Astrocyte of the spinal cord (primary cell): ENCODE measurements around the gene ZNF223.

Experiments used
- DNase-seq: peaks from one replicate; pipeline ENCODE4 v3.0.0; 2011; ENCODE audit warnings: low read depth, low spot score
- H3K4me3 ChIP-seq: 2 replicates; pipeline ENCODE4 v1.5.1; 2011; ENCODE audit warnings: low read depth, mild to moderate bottlenecking, low read length, moderate library complexity
- CTCF ChIP-seq: IDR thresholded peaks from 2 replicates; pipeline ENCODE4 v1.5.1; 2012; ENCODE audit warnings: low read depth, mild to moderate bottlenecking, low read length, inconsistent platforms
- in situ Hi-C: cut with HindIII; loops from 2 replicates; pipeline ENCODE4 v1.10.0; 2017; ENCODE audit warnings: low sequenced_read_pairs

Gene ZNF223

GRCh38 chr19:44113784-44114390 lies 62.1 kb downstream of the ZNF223 start:
- in situ Hi-C loops = no loop called here
- DNase-seq = no peak
- H3K4me3 ChIP-seq = peak overlapping the region; percentile 94
- no peak for TF ChIP-seq CTCF
